ENCODE results near the gene OSBPL2.

Gene OSBPL2

DNA sequence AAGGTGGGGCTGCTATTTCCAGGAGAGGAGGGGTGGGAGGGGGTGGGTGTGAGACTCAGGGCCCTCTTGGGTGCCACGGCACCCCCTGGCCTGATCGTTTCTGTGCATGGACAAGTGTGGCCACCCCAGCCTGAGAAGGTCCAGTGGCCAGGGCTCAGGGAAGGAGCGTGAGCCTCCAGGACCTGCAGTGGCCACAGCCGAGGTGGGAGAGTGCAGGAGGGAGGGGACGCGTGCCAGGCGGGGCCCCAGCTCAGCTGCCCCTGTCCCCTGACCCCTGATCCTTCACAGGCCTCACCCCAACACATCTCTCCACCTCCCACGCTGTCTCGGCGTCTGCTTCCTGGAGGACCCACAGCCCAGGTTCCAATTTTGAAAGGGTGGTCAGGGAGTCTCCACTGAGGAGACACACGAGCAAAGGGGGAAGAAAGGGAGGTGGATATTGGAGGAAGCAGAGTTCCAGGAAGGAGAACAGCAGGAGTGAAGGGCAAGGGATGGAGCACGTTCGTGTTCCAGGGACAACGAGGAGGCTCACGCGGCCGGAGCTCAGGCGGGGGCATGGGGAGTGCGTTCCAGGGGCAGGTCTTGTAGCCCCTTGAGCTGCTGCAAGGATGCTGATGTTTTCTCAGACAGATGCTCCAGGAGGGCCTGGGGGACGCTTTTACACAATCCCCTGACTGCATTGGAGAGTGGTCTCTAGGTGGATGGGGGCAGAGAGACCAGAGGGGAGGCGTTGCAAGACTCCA, 14.0 kb upstream of the OSBPL2 start:
- Mint-ChIP-seq H3K27ac (no peak overlapping the region), H3K27me3 (ENCODE audit: low read depth) (peaks cover 12% of the 10 kb centered on the region), H3K36me3 (ENCODE audit: low read depth) (no peaks in the 10 kb centered on the region)

DNA sequence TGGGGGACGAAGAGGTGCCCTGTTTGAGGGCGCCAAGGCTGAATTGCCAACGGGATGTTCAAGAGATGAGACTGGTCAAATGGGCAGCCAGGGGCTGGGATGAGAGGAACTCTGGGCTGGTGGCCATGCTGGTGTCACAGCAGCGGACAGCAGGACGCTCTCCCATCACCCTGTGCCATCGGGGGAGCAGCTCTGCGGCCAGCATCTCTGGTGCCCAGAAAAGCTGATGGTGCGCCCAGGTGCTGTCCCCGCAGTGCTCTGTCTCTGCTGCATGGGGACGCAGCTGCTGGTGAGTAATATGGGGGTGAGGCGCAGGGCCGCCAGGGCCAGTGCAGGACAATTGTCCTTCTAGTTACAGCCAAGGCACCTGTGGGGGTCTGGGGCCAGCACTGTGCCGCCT, 13.3 kb upstream of the OSBPL2 start:
- H3K4me1 Mint-ChIP-seq (ENCODE audit: low read depth) = no peaks in the 10 kb centered on the region
- H3K4me3 Mint-ChIP-seq = no peak overlapping the region
- H3K9me3 Mint-ChIP-seq = no peaks in the 10 kb centered on the region
- no peaks in the 10 kb centered on the region for H3K36me3 Mint-ChIP-seq (ENCODE audit: low read depth)
- no peak overlapping the region for H3K27ac Mint-ChIP-seq
- peaks cover 12% of the 10 kb centered on the region for H3K27me3 Mint-ChIP-seq (ENCODE audit: low read depth)

More for the DNA sequence above, 14.0 kb upstream of the OSBPL2 start:
- Mint-ChIP-seq H3K4me3 (no peak overlapping the region), H3K9me3 (no peaks in the 10 kb centered on the region), H3K4me1 (ENCODE audit: low read depth) (no peaks in the 10 kb centered on the region)

DNA sequence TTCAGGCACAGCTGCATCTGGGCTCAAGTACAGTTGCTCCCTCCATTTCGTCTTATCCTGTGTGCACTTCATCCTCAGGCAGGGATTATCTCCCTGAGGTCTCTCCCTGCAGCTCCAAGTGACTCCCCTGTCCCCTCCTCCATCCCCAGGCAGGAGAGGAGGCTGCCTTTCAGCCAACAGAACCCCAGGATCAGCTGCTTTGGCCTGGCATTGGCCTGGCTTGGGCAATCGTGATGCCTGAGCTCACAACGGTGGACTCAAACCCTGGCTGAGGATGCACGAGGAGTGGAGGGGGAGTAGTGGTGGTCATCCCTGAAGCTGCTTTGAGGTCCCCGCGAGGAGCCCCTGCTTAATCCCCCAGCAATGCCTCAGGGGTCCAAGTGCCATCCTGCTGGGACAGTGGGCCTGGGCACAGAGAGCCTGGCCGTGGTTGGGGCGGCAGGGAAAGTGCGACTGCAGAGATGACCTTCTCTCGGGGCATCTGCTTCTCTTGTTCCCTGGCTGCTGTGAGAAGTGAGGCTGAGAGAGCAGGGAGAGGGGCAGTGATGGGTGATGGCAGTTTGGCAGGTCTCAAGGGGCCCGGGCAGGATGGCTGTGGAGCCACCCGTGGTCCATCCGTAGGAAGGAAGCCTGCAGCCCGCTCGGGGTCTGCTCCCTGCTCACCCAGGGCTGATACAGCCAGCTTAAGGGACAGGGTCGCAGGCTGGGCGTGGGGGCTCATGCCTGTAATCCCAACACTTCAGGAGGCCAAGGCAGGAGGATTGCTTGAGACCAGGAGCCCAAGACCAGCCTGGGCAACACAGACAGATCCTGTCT, 12.3 kb upstream of the OSBPL2 start:
- no peaks in the 10 kb centered on the region for H3K9me3 Mint-ChIP-seq
- no peaks in the 10 kb centered on the region for H3K36me3 Mint-ChIP-seq (ENCODE audit: low read depth)
- no peak overlapping the region for H3K27ac Mint-ChIP-seq
- no peak overlapping the region for H3K4me3 Mint-ChIP-seq
- peaks cover 6% of the 10 kb centered on the region for H3K27me3 Mint-ChIP-seq (ENCODE audit: low read depth)
- H3K4me1 Mint-ChIP-seq (ENCODE audit: low read depth) = no peaks in the 10 kb centered on the region

DNA sequence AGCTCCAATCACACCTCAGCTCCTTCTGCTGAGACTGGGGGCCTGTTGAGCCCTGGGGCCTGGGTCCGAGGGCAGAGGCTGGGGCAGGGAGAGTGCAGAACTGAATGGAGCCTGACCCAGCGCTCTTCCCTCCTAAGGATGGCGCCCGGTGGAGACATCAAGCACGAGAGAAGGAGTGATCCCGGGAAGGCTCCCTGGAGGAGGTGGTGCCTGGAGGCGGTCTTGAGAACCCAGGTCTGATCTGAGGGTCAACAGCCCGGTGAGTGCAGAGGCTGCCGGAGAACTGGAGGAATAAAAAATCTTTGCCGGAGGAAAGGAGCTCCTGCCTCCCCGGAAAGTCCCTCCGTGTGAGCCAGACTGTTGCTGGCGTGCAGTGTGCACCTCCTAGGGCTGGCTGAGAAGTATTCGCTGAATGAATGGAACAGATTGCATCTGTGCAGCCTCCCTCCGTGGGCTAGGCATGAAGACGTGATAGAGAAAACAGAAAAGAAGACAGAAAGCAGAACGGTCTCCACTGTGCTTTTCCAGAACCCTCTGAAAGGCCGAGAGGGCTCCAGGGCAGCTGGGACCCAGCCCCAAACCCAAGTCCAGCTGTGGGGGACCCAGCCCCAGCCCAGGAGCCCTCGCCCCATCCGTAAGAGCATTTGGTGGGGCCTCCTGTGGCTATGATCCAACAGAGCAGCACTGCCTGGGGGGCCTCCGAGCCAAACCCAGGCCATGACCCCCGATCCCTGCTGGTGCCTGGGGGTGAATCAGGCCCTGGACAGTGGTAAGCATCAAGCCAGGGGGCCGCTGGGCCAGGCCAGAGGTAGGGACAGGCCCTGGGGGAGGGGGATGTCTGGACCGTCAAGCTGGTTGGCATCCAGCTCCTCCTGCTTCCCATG, 11.4 kb upstream of the OSBPL2 start:
- Mint-ChIP-seq H3K4me1 (ENCODE audit: low read depth) (no peaks in the 10 kb centered on the region), H3K9me3 (no peaks in the 10 kb centered on the region)

DNA sequence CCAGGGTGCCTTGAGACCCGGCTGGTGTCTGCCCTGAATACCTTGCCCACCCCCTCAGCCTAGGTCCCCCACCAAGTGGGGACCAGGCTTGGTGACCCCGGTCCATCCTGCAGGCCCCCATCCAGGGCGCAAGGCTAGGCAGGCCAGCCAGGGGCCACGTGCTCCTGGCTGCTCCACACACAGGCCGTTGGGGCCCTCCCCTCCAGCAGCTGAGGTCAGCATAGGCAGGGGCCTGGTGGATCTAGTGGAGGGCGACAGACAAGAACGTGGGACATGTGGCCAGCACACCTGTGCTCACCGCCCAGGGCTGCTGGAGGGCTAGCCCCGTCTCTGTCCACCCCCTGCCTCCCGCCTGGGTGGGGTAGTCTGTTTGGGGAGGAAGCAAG, 10.7 kb upstream of the OSBPL2 start:
- H3K36me3 Mint-ChIP-seq (ENCODE audit: low read depth) = no peaks in the 10 kb centered on the region
- no peak overlapping the region for H3K4me3 Mint-ChIP-seq
- H3K9me3 Mint-ChIP-seq = no peaks in the 10 kb centered on the region
- H3K27ac Mint-ChIP-seq = no peak overlapping the region
- no peaks in the 10 kb centered on the region for H3K4me1 Mint-ChIP-seq (ENCODE audit: low read depth)
- peaks cover 3% of the 10 kb centered on the region for H3K27me3 Mint-ChIP-seq (ENCODE audit: low read depth)

More for the DNA sequence above, 11.4 kb upstream of the OSBPL2 start:
- no peak overlapping the region for H3K27ac Mint-ChIP-seq
- no peak overlapping the region for H3K4me3 Mint-ChIP-seq
- no peaks in the 10 kb centered on the region for H3K36me3 Mint-ChIP-seq (ENCODE audit: low read depth)
- peaks cover 3% of the 10 kb centered on the region for H3K27me3 Mint-ChIP-seq (ENCODE audit: low read depth)

DNA sequence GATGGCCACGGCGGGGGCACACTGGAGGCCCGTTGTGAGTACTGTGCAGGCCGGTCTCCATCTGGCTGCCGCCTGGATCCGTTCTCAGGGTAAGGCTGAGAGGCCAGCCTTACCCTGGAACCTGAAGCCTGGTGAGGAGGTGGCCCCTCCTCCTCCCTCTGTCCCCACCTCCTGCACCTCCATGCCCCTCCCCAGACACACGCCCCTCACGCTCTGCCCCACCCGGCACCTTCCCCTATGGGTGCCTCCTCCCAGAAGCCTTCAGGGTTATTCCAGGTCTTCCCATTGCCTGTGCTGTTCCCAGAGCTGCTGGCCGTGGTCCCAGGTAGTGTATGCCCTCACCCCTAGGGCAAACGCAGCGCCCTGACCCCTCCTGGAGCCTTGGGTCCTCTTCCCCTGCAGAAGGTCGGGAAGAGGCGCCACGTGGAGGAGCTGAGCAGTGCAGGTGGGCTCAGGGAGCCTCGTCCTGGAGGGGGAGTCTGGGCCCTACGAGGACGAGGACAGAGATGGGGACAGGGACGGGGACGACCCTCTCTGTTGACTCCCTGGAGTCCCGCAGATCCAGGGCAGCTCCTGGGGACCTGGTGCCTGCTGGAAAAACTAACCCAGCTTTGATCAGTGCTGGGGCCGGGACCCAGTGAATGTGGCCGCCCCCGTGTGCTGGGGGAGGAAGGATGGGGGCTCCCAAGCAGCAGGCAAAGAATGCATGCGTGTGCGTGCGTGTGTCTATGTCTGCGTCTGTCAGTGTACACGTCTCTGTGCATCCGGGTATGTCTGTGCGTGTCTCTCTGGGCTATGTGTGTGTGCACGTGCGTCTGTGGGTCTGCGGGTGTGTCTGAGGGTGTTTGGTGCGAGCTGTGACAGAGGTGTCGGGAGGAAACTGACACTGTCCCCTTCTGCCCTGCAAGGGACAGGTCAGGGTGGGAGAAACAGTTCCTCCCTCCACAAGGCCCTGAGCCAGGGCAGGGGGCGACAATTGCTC, 10.1 kb upstream of the OSBPL2 start:
- Mint-ChIP-seq H3K4me1 (ENCODE audit: low read depth) (no peaks in the 10 kb centered on the region), H3K27me3 (ENCODE audit: low read depth) (peaks cover 3% of the 10 kb centered on the region), H3K27ac (no peak overlapping the region), H3K36me3 (ENCODE audit: low read depth) (no peaks in the 10 kb centered on the region), H3K4me3 (no peak overlapping the region), H3K9me3 (no peaks in the 10 kb centered on the region)

DNA sequence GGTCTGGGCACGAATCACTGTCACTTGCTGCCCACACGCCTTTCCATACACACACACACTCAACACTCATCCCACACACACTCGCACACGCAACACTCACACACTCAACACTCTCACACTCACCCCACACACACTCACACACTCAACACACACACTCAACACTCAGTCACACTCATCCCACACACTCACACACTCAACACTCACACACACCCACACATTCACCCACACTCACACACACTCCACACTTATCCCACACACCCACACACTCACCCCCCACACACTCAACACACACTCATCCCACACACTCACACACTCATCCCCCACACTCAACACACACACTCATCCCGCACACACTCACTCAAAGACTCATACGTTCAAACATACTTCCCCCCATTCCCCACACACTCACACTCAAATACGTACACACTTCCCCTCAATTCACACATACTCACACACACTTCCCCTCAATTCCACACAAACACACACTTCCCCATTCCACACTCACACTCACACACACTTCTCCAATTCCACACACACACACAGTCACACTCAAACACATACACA, 9.3 kb upstream of the OSBPL2 start:
- Mint-ChIP-seq H3K27me3 (ENCODE audit: low read depth) (peaks cover 3% of the 10 kb centered on the region), H3K36me3 (ENCODE audit: low read depth) (no peaks in the 10 kb centered on the region), H3K9me3 (no peaks in the 10 kb centered on the region), H3K4me3 (no peak overlapping the region), H3K27ac (no peak overlapping the region), H3K4me1 (ENCODE audit: low read depth) (no peaks in the 10 kb centered on the region)

DNA sequence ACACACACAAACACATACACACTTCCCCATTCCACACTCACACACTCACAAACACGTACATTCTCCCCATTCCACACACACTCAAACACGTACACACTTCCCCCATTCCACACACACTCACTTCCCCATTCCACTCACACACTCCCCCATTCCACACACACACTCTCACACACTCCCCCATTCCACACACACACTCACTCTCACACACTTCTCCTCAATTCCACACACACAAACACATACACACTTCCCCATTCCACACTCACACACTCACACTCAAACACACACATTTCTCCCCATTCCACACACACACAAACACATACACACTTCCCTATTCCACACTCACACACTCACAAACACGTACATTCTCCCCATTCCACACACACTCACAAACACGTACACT, 8.7 kb upstream of the OSBPL2 start:
- Mint-ChIP-seq H3K9me3 (no peaks in the 10 kb centered on the region), H3K4me3 (no peak overlapping the region), H3K27ac (no peak overlapping the region), H3K27me3 (ENCODE audit: low read depth) (peaks cover 3% of the 10 kb centered on the region), H3K36me3 (ENCODE audit: low read depth) (no peaks in the 10 kb centered on the region), H3K4me1 (ENCODE audit: low read depth) (no peaks in the 10 kb centered on the region)

DNA sequence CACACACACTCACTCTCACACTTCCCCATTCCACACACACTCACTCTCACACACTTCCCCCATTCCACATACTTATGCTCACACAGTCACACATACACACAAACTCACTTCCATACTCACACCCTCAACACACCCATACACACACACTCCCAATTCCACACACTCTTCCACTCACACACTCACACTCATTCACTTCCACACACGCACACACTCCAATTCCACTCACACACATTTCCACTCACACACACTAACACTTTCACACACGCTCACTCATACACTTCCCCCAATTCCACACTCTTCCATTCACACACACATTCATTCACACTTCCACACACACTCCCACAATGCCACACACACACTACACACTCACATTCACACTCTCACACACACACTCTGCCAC, 8.0 kb upstream of the OSBPL2 start:
- H3K27ac Mint-ChIP-seq = no peak overlapping the region
- no peaks in the 10 kb centered on the region for H3K36me3 Mint-ChIP-seq (ENCODE audit: low read depth)
- no peaks in the 10 kb centered on the region for H3K9me3 Mint-ChIP-seq
- peaks cover 3% of the 10 kb centered on the region for H3K27me3 Mint-ChIP-seq (ENCODE audit: low read depth)
- no peaks in the 10 kb centered on the region for H3K4me1 Mint-ChIP-seq (ENCODE audit: low read depth)
- no peak overlapping the region for H3K4me3 Mint-ChIP-seq

DNA sequence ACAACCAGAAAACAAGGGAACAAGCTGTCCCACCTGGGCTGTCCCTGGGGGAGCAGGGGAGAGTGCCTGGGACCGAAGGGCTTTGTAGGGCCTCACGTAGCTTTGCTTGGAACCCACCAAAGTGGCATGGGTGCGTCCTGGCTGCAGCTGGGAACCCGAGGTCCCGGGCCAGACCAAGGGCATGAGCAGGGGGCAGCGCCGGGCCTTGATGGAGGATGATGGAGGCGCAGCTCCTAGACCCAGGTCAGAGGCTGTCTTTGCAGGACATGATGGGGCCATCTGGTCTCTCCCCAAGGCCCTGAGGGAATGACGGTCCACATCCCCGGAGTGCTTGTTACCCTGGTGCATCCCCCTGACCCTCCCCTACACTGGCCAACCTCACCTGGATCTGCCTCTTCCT, 7.6 kb upstream of the OSBPL2 start:
- peaks cover 3% of the 10 kb centered on the region for H3K27me3 Mint-ChIP-seq (ENCODE audit: low read depth)
- no peak overlapping the region for H3K27ac Mint-ChIP-seq
- H3K36me3 Mint-ChIP-seq (ENCODE audit: low read depth) = no peaks in the 10 kb centered on the region
- no peaks in the 10 kb centered on the region for H3K4me1 Mint-ChIP-seq (ENCODE audit: low read depth)
- no peaks in the 10 kb centered on the region for H3K9me3 Mint-ChIP-seq
- H3K4me3 Mint-ChIP-seq = no peak overlapping the region

DNA sequence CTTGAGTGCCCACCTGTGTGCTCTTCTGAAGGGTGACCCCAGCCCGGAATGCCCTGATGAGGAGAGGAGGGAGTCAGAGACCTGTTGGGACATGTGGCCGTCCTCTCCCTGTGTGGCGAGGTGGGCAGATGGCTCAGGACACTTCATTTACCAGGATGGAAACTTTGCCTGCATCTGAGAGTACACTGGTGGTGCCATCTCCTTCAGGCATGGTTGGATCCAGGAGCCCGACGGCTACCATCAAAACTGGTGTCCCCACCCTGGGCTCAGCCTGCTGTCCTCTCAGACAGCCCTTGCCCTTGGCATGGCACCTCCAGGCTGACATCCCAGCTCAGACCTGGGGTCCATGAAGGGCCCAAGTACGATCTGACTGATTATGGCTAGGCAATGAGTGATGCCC, 7.0 kb upstream of the OSBPL2 start:
- no peak overlapping the region for H3K4me3 Mint-ChIP-seq
- no peak overlapping the region for H3K27ac Mint-ChIP-seq
- no peaks in the 10 kb centered on the region for H3K9me3 Mint-ChIP-seq
- H3K36me3 Mint-ChIP-seq (ENCODE audit: low read depth) = no peaks in the 10 kb centered on the region
- H3K4me1 Mint-ChIP-seq (ENCODE audit: low read depth) = no peaks in the 10 kb centered on the region
- peaks cover 3% of the 10 kb centered on the region for H3K27me3 Mint-ChIP-seq (ENCODE audit: low read depth)

DNA sequence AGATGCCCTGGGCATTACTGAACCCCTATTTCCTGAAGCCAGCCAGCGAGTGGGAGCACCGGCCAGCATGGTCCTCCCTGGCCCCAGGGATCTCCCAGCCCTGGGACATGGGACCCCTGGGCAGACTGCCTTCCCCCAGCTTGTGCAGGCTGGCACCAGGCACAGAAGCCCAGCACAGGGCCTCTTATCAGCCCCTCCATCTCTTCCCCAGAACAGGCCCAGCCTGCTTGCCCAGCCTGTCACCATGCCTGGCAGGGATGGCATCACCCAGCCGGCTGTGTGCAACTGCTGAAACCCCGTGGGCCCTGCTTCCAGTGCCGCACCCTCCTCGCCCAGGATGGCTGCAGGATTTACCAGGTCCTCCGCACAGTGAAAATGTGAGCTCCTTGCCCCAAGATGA, 6.1 kb upstream of the OSBPL2 start:
- no peaks in the 10 kb centered on the region for H3K9me3 Mint-ChIP-seq

DNA sequence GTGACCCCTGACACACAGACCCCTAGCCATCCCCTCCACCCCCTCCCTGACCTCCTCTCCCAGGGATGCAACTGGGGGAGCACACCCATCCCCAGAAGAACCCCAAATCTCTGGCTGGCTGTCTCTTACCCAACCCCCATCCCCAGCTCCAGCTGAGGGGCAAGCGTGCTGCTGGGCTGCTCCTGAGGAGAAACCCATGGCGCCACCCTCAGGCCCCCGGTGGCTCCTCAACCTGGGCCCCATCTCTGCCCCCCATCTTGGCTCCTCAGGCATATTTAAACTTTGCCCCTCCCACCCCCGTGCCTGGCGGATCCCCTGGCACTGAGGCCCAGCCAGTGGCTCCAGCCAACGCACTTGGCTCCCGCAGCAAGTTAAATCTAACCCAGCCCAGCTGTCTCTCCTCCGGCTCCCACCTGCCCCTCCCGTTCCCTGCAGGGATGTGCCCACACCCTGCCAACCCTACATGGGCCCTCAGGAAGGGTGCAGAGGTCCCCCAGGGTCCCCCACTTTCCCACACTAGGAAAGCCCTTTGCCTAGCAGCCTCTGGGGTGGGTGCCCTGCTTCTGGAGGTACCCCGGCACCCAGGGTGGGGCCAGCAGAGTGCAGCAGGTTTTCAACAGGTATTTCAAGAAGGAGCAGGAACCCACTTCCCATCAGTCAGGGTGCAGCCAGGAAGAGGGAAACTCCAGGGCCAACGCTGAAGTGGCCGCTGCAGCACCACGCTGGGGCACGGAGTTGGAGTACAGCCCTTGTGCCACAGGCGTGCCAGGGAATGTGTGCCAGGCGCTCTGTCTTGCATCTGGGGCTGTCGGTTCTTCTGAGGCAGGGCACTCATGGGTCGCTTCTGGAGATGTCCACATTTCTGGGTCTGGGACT, 5.3 kb upstream of the OSBPL2 start:
- Mint-ChIP-seq H3K27ac (no peak overlapping the region), H3K36me3 (ENCODE audit: low read depth) (no peaks in the 10 kb centered on the region), H3K27me3 (ENCODE audit: low read depth) (no peaks in the 10 kb centered on the region), H3K9me3 (no peaks in the 10 kb centered on the region), H3K4me1 (ENCODE audit: low read depth) (peaks cover 6% of the 10 kb centered on the region), H3K4me3 (no peak overlapping the region)

More for the DNA sequence above, 6.1 kb upstream of the OSBPL2 start:
- H3K27ac Mint-ChIP-seq = no peak overlapping the region
- H3K27me3 Mint-ChIP-seq (ENCODE audit: low read depth) = no peaks in the 10 kb centered on the region
- H3K4me3 Mint-ChIP-seq = no peak overlapping the region
- H3K36me3 Mint-ChIP-seq (ENCODE audit: low read depth) = no peaks in the 10 kb centered on the region
- no peaks in the 10 kb centered on the region for H3K4me1 Mint-ChIP-seq (ENCODE audit: low read depth)
